ENCODE data around the gene KRTAP13-3. TPM values are rescaled to one million over a fixed set of nuclear protein-coding genes. Genes with fewer than 3 reads are reported as not detected.

The KRTAP13-3 gene
- total RNA-seq, 1 experiment from 2014 or later = not detected

DNA sequence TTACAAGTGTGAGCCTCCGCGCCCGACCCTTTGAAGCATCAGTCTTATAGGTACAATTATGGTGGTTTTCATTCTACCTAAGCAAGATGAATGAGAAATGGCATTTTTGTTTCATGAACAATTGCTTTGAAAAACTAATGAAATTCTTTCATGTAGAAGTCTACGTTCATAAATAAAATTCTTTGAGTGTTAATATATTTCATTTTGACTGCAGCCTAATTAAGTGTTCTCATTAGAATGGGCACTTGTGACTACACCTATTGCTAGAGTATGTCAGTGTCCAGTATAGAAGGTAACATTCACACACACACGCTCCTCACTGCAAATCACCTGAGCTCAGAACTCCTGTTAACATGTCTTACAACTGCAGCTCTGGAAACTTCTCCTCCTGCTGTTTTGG, 14.2 kb upstream of the KRTAP13-3 start, which contains the start of gene KRTAP15-1:
Gene KRTAP15-1 (plus strand): TSS at position 301 of the 400 bp plus-strand sequence. CDS start 53 bp downstream, at position 354.
- intact Hi-C loops (cut with micrococcal nuclease) = no loop called here
- POLR2A ChIA-PET = no interaction called here
- Histone ChIP-seq H3K4me2 (ENCODE audit: low read length) (no peak within 1 kb of the TSS), H3K4me1 (ENCODE audit: control insufficient read depth in 1 of 2, insufficient read depth in 2 of 2, low read length in 2 of 2) (no peaks in the 10 kb centered on the region), H2AFZ (ENCODE audit: low read depth, low read length, poor library complexity, severe bottlenecking) (no peak within 1 kb of the TSS), H3K9ac (ENCODE audit: low read length) (no peak within 1 kb of the TSS), H3K36me3 (ENCODE audit: control insufficient read depth in 1 of 2, insufficient read depth in 2 of 2, low read length in 2 of 2) (no peaks in the 10 kb centered on the region), H3K27ac (ENCODE audit: low read depth, low read length) (no peak within 1 kb of the TSS), H3K27me3 (ENCODE audit: insufficient read depth, low read length) (no peaks in the 10 kb centered on the region), H3K9me2 (ENCODE audit: insufficient read depth) (no peaks in the 10 kb centered on the region), H3K79me2 (ENCODE audit: insufficient read depth, low read length) (no peaks in the 10 kb centered on the region), H4K20me1 (ENCODE audit: insufficient read depth) (no peaks in the 10 kb centered on the region), H3K9me3 (ENCODE audit: control insufficient read depth in 1 of 2, insufficient read depth in 1 of 2, low read depth in 1 of 2, low read length in 2 of 2) (peaks cover 20 to 22% of the 10 kb centered on the region in 2 experiments; a peak in 2 of 4 replicates), H3K4me3 (replicated peaks in 1 of 2; ENCODE audit: low read depth in 1 of 2, low read length in 2 of 2) (no peak within 1 kb of the TSS)
- RAD21 ChIA-PET (ENCODE audit: low non-redundant PET in 1 of 2, low total read pairs in 2 of 2, uncharacterized antibody in 2 of 2, unreplicated experiment in 2 of 2) = no interaction called here
- CTCF ChIA-PET = no interaction called here
- no TSS peak for BruUV-seq (replicated peaks)
- ATAC-seq (no peak), DNase-seq (ENCODE audit: low read depth, low spot score) (no peak)
- no peak for TF ChIP-seq EZH2 (IDR thresholded peaks at IDR 0.05)
- TF ChIP-seq ZFX (IDR thresholded peaks at IDR 0.05) = no peak
- no peak for TF ChIP-seq ZNF274 (IDR thresholded peaks at IDR 0.05; ENCODE audit: low read depth, low read length)

DNA sequence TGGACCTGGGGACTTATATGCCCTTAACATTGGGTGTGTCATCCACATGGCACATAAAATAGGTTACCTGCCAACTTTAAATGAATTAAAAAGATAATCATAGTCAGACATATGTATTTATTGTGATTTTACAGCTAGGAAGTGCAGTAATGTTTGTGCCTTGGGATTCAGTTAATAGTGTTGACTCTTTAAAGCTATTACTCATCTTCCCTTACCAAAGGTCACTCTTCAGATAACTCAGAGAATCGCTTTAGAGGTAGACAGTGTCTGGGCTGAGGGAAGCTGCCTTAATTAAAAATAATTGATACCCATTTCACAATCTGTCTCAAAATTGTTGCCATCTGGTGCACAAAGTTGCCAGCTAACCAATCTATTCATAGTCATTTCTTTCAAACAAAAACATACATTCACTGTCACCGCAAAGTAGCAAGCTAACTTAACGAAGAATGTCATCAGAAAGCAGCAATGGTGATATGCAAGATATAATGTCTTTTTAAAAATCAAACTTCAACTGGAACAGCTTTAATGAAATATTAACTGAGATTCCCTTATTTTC, 11.4 kb upstream of the KRTAP13-3 start:
- no peak overlapping the region for H3K4me2 ChIP-seq (ENCODE audit: low read length)
- RAD21 ChIA-PET (ENCODE audit: low non-redundant PET in 1 of 2, low total read pairs in 2 of 2, uncharacterized antibody in 2 of 2, unreplicated experiment in 2 of 2) = no interaction called here
- H3K9me3 ChIP-seq (ENCODE audit: control insufficient read depth in 1 of 2, insufficient read depth in 1 of 2, low read depth in 1 of 2, low read length in 2 of 2) = peaks cover 8 to 19% of the 10 kb centered on the region in 2 experiments; a peak in 2 of 4 replicates
- H3K36me3 ChIP-seq (ENCODE audit: control insufficient read depth in 1 of 2, insufficient read depth in 2 of 2, low read length in 2 of 2) = no peaks in the 10 kb centered on the region
- ATAC-seq = no peak
- intact Hi-C loops (cut with micrococcal nuclease) = no loop called here
- no peak overlapping the region for H3K4me3 ChIP-seq (replicated peaks in 1 of 2; ENCODE audit: low read depth in 1 of 2, low read length in 2 of 2)
- BruUV-seq (replicated peaks) = no TSS peak
- DNase-seq (ENCODE audit: low read depth, low spot score) = no peak
- no peak for TF ChIP-seq RAD21 (IDR thresholded peaks at IDR 0.05; ENCODE audit: low read depth)
- no peak for TF ChIP-seq YY1 (IDR thresholded peaks at IDR 0.05; ENCODE audit: extremely low read depth, insufficient replicate concordance, low read depth, low read length)
- no peak for TF ChIP-seq POLR2A (IDR thresholded peaks at IDR 0.05; ENCODE audit: borderline replicate concordance, extremely low read depth, insufficient read depth, insufficient read length)
- no peak for TF ChIP-seq EZH2 (IDR thresholded peaks at IDR 0.05)
- no peak for TF ChIP-seq SIN3A (IDR thresholded peaks at IDR 0.05; ENCODE audit: low read depth)
- no peak for TF ChIP-seq EGR1 (IDR thresholded peaks at IDR 0.05; ENCODE audit: low read depth)
- TF ChIP-seq, protein P1, sequence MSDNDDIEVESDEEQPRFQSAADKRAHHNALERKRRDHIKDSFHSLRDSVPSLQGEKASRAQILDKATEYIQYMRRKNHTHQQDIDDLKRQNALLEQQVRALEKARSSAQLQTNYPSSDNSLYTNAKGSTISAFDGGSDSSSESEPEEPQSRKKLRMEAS (IDR thresholded peaks at IDR 0.05) = no peak
- TF ChIP-seq SRF (IDR thresholded peaks at IDR 0.05; ENCODE audit: low read depth) = no peak
- no peak for TF ChIP-seq ZNF274 (IDR thresholded peaks at IDR 0.05; ENCODE audit: low read depth, low read length)
- TF ChIP-seq POLR2AphosphoS5 (IDR thresholded peaks at IDR 0.05; ENCODE audit: low read depth, low read length) = no peak
- TF ChIP-seq, protein P2, sequence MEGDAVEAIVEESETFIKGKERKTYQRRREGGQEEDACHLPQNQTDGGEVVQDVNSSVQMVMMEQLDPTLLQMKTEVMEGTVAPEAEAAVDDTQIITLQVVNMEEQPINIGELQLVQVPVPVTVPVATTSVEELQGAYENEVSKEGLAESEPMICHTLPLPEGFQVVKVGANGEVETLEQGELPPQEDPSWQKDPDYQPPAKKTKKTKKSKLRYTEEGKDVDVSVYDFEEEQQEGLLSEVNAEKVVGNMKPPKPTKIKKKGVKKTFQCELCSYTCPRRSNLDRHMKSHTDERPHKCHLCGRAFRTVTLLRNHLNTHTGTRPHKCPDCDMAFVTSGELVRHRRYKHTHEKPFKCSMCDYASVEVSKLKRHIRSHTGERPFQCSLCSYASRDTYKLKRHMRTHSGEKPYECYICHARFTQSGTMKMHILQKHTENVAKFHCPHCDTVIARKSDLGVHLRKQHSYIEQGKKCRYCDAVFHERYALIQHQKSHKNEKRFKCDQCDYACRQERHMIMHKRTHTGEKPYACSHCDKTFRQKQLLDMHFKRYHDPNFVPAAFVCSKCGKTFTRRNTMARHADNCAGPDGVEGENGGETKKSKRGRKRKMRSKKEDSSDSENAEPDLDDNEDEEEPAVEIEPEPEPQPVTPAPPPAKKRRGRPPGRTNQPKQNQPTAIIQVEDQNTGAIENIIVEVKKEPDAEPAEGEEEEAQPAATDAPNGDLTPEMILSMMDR (IDR thresholded peaks at IDR 0.05 in 2 of 3, conservative IDR thresholded peaks at IDR 0.05 in 1 of 3; ENCODE audit: borderline replicate concordance in 1 of 3, insufficient read depth in 1 of 3, low read depth in 2 of 3, low read length in 2 of 3) = no peak
- no peak for TF ChIP-seq JUND (IDR thresholded peaks at IDR 0.05)
- no peak for TF ChIP-seq ZFX (IDR thresholded peaks at IDR 0.05)
- TF ChIP-seq EZH2phosphoT487 (IDR thresholded peaks at IDR 0.05; ENCODE audit: borderline replicate concordance) = no peak
- POLR2A ChIA-PET = no interaction called here
- H3K9ac ChIP-seq (ENCODE audit: low read length) = no peak overlapping the region
- no peaks in the 10 kb centered on the region for H3K27me3 ChIP-seq (ENCODE audit: insufficient read depth, low read length)
- CTCF ChIA-PET = no interaction called here
- H3K4me1 ChIP-seq (ENCODE audit: control insufficient read depth in 1 of 2, insufficient read depth in 2 of 2, low read length in 2 of 2) = no peaks in the 10 kb centered on the region
- H4K20me1 ChIP-seq (ENCODE audit: insufficient read depth) = no peaks in the 10 kb centered on the region
- no peak overlapping the region for H2AFZ ChIP-seq (ENCODE audit: low read depth, low read length, poor library complexity, severe bottlenecking)
- H3K9me2 ChIP-seq (ENCODE audit: insufficient read depth) = no peaks in the 10 kb centered on the region
- no peaks in the 10 kb centered on the region for H3K79me2 ChIP-seq (ENCODE audit: insufficient read depth, low read length)
- no peak overlapping the region for H3K27ac ChIP-seq (ENCODE audit: low read depth, low read length)

Measured in HCT116 (cell line).